Body of pancreas (tissue), 4 donors: ENCODE data around the gene RNF166. TPM values are rescaled to one million over a fixed set of nuclear protein-coding genes. Genes with fewer than 3 reads are reported as not detected.

Source experiments
- ATAC-seq: fragments of 150-250 bp; one replicate; pipeline ENCODE4 v1.9.1; 2016
- DNase-seq, 4 donors: peaks; one replicate each; pipeline ENCODE4 v3.0.0-alpha.2; 2019
- H3K27ac ChIP-seq, 4 donors: fragments of 200-600 bp; sonication (generic); 1 replicate in 3 of 4; 2 replicates in 1 of 4; pipeline versions ENCODE4 v1.5.1 to v1.6.1; 2016 to 2019; ENCODE audit warnings: mild to moderate bottlenecking in 1 of 4, mixed read lengths in 1 of 4, moderate library complexity in 1 of 4
- H3K27me3 ChIP-seq, 2 donors: fragments of 200-600 bp; sonication (generic); one replicate each; pipeline ENCODE4 v1.6.0; 2016; ENCODE audit warnings: mild to moderate bottlenecking in 1 of 2
- H3K36me3 ChIP-seq, 2 donors: fragments of 200-600 bp; sonication (generic); replicated peaks in 1 of 2; 2 replicates each; pipeline ENCODE4 v1.5.1; 2016; ENCODE audit warnings: low read depth in 2 of 2; ENCODE audit not compliant: insufficient read depth in 1 of 2
- H3K4me1 ChIP-seq: fragments of 200-600 bp; sonication (generic); one replicate; pipeline ENCODE4 v1.6.0; 2016
- H3K4me3 ChIP-seq, 2 donors: fragments of 200-600 bp; sonication (generic); 1 replicate in 1 of 2; 2 replicates in 1 of 2; pipeline ENCODE4 v1.5.1; 2016 to 2019
- H3K9me3 ChIP-seq, 3 donors: fragments of 200-600 bp; sonication (generic); 1 replicate in 2 of 3; 2 replicates in 1 of 3; pipeline ENCODE4 v1.5.1; 2016
- POLR2A ChIP-seq, 3 donors: fragments of 450-650 bp; IDR thresholded peaks; one replicate each; pipeline ENCODE4 v1.6.1; 2016; ENCODE audit warnings: antibody characterized with exemption in 3 of 3, mild to moderate bottlenecking in 2 of 3
- WGBS, 2 donors: methylation state at CpG; one replicate each; pipeline ENCODE4 v1.1.5; 2017; 5-methylcytosine and 5-hydroxymethylcytosine counted together
- intact Hi-C: fragments of 100-400 bp; cut with DNase I; formaldehyde crosslinking; loops from one replicate; pipeline ENCODE4 v1.15.1; 2023
- total RNA-seq, 2 donors: library from RNA; depleted of rRNA; stranded (reverse); fragments of >200 nt; gene quantifications; one replicate each; pipeline ENCODE4 v1.1.0, GENCODE V29; 2016
- TF ChIP-seq, protein P1 (sequence below), 7 experiments: fragments of 450-650 bp in 4 of 7; fragments of 200-600 bp in 3 of 7; sonication (generic) in 3 of 7; IDR thresholded peaks; one replicate each; pipeline ENCODE4 v1.5.1; 2016 to 2019; ENCODE audit warnings: antibody characterized with exemption in 7 of 7

Gene RNF166
- total RNA-seq, 2 donors from 2014 or later, result 16.6 to 27.7 TPM

DNA sequence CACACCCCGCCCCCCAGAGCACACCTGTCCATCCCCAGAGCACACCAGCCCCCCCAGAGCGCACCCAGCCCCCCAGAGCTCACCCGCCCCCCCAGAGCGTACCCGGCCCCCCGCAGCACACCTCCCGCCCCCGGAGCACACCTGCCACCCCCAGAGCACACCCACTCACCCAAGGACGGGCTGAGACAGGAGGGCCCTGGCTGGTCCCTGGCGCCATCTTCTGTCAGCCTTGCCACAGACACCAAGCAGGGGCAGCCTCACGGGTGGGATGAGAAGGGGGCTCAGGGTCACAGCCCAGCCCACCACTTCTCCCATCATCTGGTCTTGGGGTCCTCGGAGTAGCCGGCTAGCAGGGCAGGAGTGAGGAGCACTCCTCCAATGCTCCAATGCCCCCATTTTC is 47.0 kb upstream of the RNF166 start:
- WGBS, 2 donors, result 83 to 100% methylated on average over 1 to 4 of the region's 13 CpGs
- intact Hi-C loops, result no loop called here

GRCh38 chr16:88752386-88753002 is 46.3 kb upstream of the RNF166 start:
- DNase-seq (no peak), ATAC-seq (no peak)
- WGBS, 2 donors, result 84 to 87% methylated on average over 16 of the region's 16 CpGs
- Histone ChIP-seq H3K4me3 (no peak overlapping the region), H3K27ac (no peak overlapping the region), H3K27me3 (no peaks in the 10 kb centered on the region), H3K9me3 (no peaks in the 10 kb centered on the region), H3K36me3 (no peaks in the 10 kb centered on the region), H3K4me1 (no peaks in the 10 kb centered on the region)
- no peak for TF ChIP-seq POLR2A (IDR thresholded peaks at IDR 0.05)
- intact Hi-C loops, result no loop called here

More for the DNA sequence above, 47.0 kb upstream of the RNF166 start:
- H3K4me3 ChIP-seq, result no peak overlapping the region
- ATAC-seq (no peak), DNase-seq (no peak)
- TF ChIP-seq, protein P1, sequence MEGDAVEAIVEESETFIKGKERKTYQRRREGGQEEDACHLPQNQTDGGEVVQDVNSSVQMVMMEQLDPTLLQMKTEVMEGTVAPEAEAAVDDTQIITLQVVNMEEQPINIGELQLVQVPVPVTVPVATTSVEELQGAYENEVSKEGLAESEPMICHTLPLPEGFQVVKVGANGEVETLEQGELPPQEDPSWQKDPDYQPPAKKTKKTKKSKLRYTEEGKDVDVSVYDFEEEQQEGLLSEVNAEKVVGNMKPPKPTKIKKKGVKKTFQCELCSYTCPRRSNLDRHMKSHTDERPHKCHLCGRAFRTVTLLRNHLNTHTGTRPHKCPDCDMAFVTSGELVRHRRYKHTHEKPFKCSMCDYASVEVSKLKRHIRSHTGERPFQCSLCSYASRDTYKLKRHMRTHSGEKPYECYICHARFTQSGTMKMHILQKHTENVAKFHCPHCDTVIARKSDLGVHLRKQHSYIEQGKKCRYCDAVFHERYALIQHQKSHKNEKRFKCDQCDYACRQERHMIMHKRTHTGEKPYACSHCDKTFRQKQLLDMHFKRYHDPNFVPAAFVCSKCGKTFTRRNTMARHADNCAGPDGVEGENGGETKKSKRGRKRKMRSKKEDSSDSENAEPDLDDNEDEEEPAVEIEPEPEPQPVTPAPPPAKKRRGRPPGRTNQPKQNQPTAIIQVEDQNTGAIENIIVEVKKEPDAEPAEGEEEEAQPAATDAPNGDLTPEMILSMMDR (IDR thresholded peaks at IDR 0.05), result no peak
- TF ChIP-seq POLR2A (IDR thresholded peaks at IDR 0.05), result no peak
- H3K9me3 ChIP-seq, result no peaks in the 10 kb centered on the region
- no peaks in the 10 kb centered on the region for H3K36me3 ChIP-seq
- no peaks in the 10 kb centered on the region for H3K27me3 ChIP-seq
- no peak overlapping the region for H3K27ac ChIP-seq
- H3K4me1 ChIP-seq, result no peaks in the 10 kb centered on the region

DNA sequence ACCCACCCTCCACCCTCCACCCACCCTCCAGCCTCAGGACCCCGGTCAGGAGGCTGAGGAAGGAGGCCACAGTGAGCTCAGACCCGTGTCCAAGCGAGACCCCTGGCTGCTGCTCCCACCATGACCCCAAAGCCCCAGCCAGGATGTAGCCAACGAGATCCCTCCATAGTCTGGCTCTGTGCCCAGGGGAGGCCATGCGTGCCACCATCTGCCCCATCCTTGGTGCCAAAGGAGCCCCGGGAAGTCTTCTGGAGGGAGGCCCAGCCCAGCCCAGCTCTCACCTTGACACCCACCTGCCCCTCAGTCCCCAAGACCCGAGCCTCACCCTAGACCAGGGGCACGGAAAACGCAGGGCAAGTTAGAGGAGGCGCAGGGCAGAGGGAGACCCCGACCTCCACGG is 44.6 kb upstream of the RNF166 start:
- Histone ChIP-seq H3K27ac (no peak overlapping the region), H3K9me3 (no peaks in the 10 kb centered on the region), H3K4me3 (no peak overlapping the region), H3K27me3 (no peaks in the 10 kb centered on the region), H3K4me1 (no peaks in the 10 kb centered on the region), H3K36me3 (no peaks in the 10 kb centered on the region)
- intact Hi-C loops, result no loop called here
- no peak for DNase-seq
- TF ChIP-seq, protein P1 (IDR thresholded peaks at IDR 0.05), result no peak
- no peak for TF ChIP-seq POLR2A (IDR thresholded peaks at IDR 0.05)
- WGBS, 2 donors, result 78% methylated on average over 12 of the region's 12 CpGs; no CpG with 5 or more reads in 1 of the 2 donors
- ATAC-seq, result no peak

- TF ChIP-seq, protein P1 (IDR thresholded peaks at IDR 0.05), result no peak
- no peak for TF ChIP-seq POLR2A (IDR thresholded peaks at IDR 0.05)
- intact Hi-C loops, result no loop called here
- DNase-seq, result no peak
These were observed 43.1 kb upstream of the RNF166 start for GRCh38 chr16:88749358-88749757.

DNA sequence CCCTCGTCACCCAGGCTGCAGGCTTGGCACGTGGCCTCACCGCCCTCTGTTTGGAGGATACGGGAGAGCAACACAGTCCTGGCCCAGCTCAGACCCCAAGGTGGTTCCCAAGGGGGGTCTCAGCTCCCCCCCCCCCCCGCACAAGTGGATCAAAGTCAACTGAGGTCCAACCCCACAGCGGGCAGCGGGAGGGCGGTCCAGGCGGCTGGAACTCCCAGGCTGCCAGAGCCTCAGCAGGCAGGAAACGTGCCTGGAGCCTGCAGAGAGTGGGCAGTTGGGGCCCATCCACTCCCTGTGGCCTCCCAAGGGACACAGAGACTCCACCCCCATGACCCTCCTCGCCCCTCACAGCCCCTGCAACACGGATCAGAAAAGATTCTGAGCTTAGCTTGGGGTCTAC is 42.2 kb upstream of the RNF166 start:
- peaks cover 9% of the 10 kb centered on the region for H3K4me1 ChIP-seq
- H3K27me3 ChIP-seq, result no peaks in the 10 kb centered on the region
- TF ChIP-seq, protein P1 (IDR thresholded peaks at IDR 0.05), result no peak
- no peak for TF ChIP-seq POLR2A (IDR thresholded peaks at IDR 0.05)
- no peaks in the 10 kb centered on the region for H3K36me3 ChIP-seq
- no peaks in the 10 kb centered on the region for H3K9me3 ChIP-seq
- no peak overlapping the region for H3K27ac ChIP-seq
- DNase-seq (no peak), ATAC-seq (no peak)
- intact Hi-C loops, result no loop called here
- WGBS, 2 donors, result 85% methylated on average over 12 of the region's 12 CpGs; no CpG with 5 or more reads in 1 of the 2 donors
- H3K4me3 ChIP-seq, result no peak overlapping the region

More at GRCh38 chr16:88749358-88749757, 43.1 kb upstream of the RNF166 start:
- no peaks in the 10 kb centered on the region for H3K9me3 ChIP-seq
- WGBS, 2 donors, result 90 to 93% methylated on average over 11 to 26 of the region's 26 CpGs
- no peaks in the 10 kb centered on the region for H3K27me3 ChIP-seq
- H3K27ac ChIP-seq, result no peak overlapping the region
- ATAC-seq, result no peak
- H3K36me3 ChIP-seq, result no peaks in the 10 kb centered on the region
- peaks cover 3% of the 10 kb centered on the region for H3K4me1 ChIP-seq
- H3K4me3 ChIP-seq, result no peak overlapping the region
